Measurements from ENCODE around the gene DDX1.

- TF ChIP-seq, protein P1, sequence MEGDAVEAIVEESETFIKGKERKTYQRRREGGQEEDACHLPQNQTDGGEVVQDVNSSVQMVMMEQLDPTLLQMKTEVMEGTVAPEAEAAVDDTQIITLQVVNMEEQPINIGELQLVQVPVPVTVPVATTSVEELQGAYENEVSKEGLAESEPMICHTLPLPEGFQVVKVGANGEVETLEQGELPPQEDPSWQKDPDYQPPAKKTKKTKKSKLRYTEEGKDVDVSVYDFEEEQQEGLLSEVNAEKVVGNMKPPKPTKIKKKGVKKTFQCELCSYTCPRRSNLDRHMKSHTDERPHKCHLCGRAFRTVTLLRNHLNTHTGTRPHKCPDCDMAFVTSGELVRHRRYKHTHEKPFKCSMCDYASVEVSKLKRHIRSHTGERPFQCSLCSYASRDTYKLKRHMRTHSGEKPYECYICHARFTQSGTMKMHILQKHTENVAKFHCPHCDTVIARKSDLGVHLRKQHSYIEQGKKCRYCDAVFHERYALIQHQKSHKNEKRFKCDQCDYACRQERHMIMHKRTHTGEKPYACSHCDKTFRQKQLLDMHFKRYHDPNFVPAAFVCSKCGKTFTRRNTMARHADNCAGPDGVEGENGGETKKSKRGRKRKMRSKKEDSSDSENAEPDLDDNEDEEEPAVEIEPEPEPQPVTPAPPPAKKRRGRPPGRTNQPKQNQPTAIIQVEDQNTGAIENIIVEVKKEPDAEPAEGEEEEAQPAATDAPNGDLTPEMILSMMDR (conservative IDR thresholded peaks at IDR 0.05), result no peak
- TF ChIP-seq EZH2 (IDR thresholded peaks at IDR 0.05; ENCODE audit: low read depth), result no peak
Observed at GRCh38 chr2:15627817-15628684, 36.4 kb downstream of the DDX1 start.
